IMR-90 (cell line): ENCODE data around the gene RBFOX2. TPM values are rescaled to one million over a fixed set of nuclear protein-coding genes. Genes with fewer than 3 reads are reported as not detected.
"Not testable (repeated sequence)": the region's sequence is repeated elsewhere in the genome, so short reads cannot be mapped to it uniquely, and the experiment has no call there.

ENCODE experiments used
- ATAC-seq: fragments of 200-7000 bp; cut with Tn5 transposase; 2 replicates; pipeline ENCODE4 v1.9.1; 2020; ENCODE audit warnings: low read depth, mild to moderate bottlenecking, moderate library complexity
- BruUV-seq: library from RNA; stranded (reverse); fragments of 400-500 nt; replicated peaks from 2 replicates; lab custom pipeline; 2021; lab: Mats Ljungman, UMichigan
- CTCF ChIA-PET: fragments of 300-600 bp; formaldehyde crosslinking; extraction: SDS; loops from one replicate; lab custom pipeline; 2021; ENCODE audit warnings: antibody characterized with exemption; lab: Yijun Ruan, JAX
- POLR2A ChIA-PET: fragments of 300-600 bp; sonication (Branson Sonifier 250); formaldehyde crosslinking; loops from one replicate; lab custom pipeline; 2022; ENCODE audit warnings: antibody characterized with exemption; ENCODE audit not compliant: unreplicated experiment; lab: Charles Lee
- DNase-seq: peaks from one replicate; pipeline ENCODE4 v3.0.0; 2013
- H2AFZ ChIP-seq: replicated peaks from 2 replicates; pipeline ENCODE3; 2013; ENCODE audit warnings: low read length, mild to moderate bottlenecking; ENCODE audit not compliant: poor library complexity
- H2AK5ac ChIP-seq: 2 replicates; pipeline ENCODE4 v1.6.1; 2013; ENCODE audit warnings: low read depth, low read length, inconsistent platforms
- H2AK9ac ChIP-seq: replicated peaks from 2 replicates; pipeline ENCODE3; 2013; ENCODE audit warnings: mild to moderate bottlenecking, low read depth, low read length, moderate library complexity; ENCODE audit not compliant: poor library complexity
- H2BK120ac ChIP-seq: 2 replicates; pipeline ENCODE4 v1.6.1; 2013; ENCODE audit warnings: low read depth, low read length, inconsistent platforms
- H2BK15ac ChIP-seq: 3 replicates; pipeline ENCODE4 v1.6.1; 2013; ENCODE audit warnings: low read depth, low read length, inconsistent platforms
- H2BK20ac ChIP-seq: 2 replicates; pipeline ENCODE4 v1.6.1; 2013; ENCODE audit warnings: low read depth, mild to moderate bottlenecking, inconsistent platforms, low read length, moderate library complexity
- H2BK5ac ChIP-seq: 2 replicates; pipeline ENCODE4 v1.6.1; 2013; ENCODE audit warnings: mild to moderate bottlenecking, low read depth, low read length, inconsistent platforms; ENCODE audit not compliant: poor library complexity, severe bottlenecking
- H3K14ac ChIP-seq: replicated peaks from 2 replicates; pipeline ENCODE4 v1.6.1; 2013; ENCODE audit warnings: low read depth, low read length, inconsistent platforms
- H3K18ac ChIP-seq: 2 replicates; pipeline ENCODE4 v1.6.1; 2013; ENCODE audit warnings: low read depth, low read length, control low read depth
- H3K23ac ChIP-seq: 2 replicates; pipeline ENCODE4 v1.6.1; 2013; ENCODE audit warnings: low read depth, low read length, inconsistent platforms
- H3K27ac ChIP-seq: 2 replicates; pipeline ENCODE4 v1.5.1; 2013; ENCODE audit warnings: mild to moderate bottlenecking, control low read depth, low read length; ENCODE audit not compliant: insufficient read depth
- H3K27me3 ChIP-seq: 2 replicates; pipeline ENCODE4 v1.6.1; 2013; ENCODE audit warnings: low read length; ENCODE audit not compliant: control insufficient read depth, insufficient read depth
- H3K36me3 ChIP-seq: 2 replicates; pipeline ENCODE4 v1.6.1; 2013; ENCODE audit warnings: low read length, mixed read lengths; ENCODE audit not compliant: control insufficient read depth, insufficient read depth
- H3K4ac ChIP-seq: 2 replicates; pipeline ENCODE4 v1.6.1; 2013; ENCODE audit warnings: low read depth, low read length, inconsistent platforms
- H3K4me1 ChIP-seq: 2 replicates; pipeline ENCODE4 v1.6.1; 2013; ENCODE audit warnings: low read length, mixed read lengths; ENCODE audit not compliant: control insufficient read depth, insufficient read depth
- H3K4me2 ChIP-seq: 2 replicates; pipeline ENCODE4 v1.6.1; 2013; ENCODE audit warnings: low read depth, mild to moderate bottlenecking, control low read depth, low read length, moderate library complexity
- H3K4me3 ChIP-seq: 2 replicates; pipeline ENCODE4 v1.5.1; 2013; ENCODE audit warnings: low read depth, mild to moderate bottlenecking, control low read depth, low read length, moderate library complexity; ENCODE audit not compliant: insufficient read depth
- H3K56ac ChIP-seq: 2 replicates; pipeline ENCODE4 v1.6.1; 2013; ENCODE audit warnings: low read length, inconsistent platforms; ENCODE audit not compliant: insufficient read depth; ENCODE audit errors: extremely low read depth
- H3K79me1 ChIP-seq, 2 experiments: 2 replicates each; pipeline ENCODE4 v1.6.1; 2013; ENCODE audit warnings: low read length in 2 of 2, inconsistent platforms in 1 of 2, low read depth in 1 of 2
- H3K9ac ChIP-seq: 2 replicates; pipeline ENCODE4 v1.6.1; 2013; ENCODE audit warnings: low read depth, low read length, control low read depth
- H3K9me1 ChIP-seq: 2 replicates; pipeline ENCODE4 v1.6.1; 2013; ENCODE audit warnings: low read length, inconsistent platforms; ENCODE audit not compliant: insufficient read depth
- H3K9me3 ChIP-seq: 2 replicates; pipeline ENCODE4 v1.6.1; 2013; ENCODE audit warnings: low read length; ENCODE audit not compliant: control insufficient read depth, insufficient read depth
- H4K20me1 ChIP-seq: 2 replicates; pipeline ENCODE4 v1.6.1; 2013; ENCODE audit warnings: low read length, inconsistent platforms; ENCODE audit not compliant: insufficient read depth
- H4K5ac ChIP-seq: 2 replicates; pipeline ENCODE4 v1.6.1; 2013; ENCODE audit warnings: mild to moderate bottlenecking, low read depth, low read length, control low read depth
- H4K8ac ChIP-seq, 2 experiments: 2 replicates each; pipeline ENCODE4 v1.6.1; 2013; ENCODE audit warnings: low read depth in 2 of 2, low read length in 2 of 2, control low read depth in 1 of 2, inconsistent platforms in 1 of 2
- H4K91ac ChIP-seq: 2 replicates; pipeline ENCODE4 v1.6.1; 2013; ENCODE audit warnings: low read depth, low read length, inconsistent platforms; ENCODE audit not compliant: insufficient read depth
- WGBS, 2 experiments: methylation state at CpG; one replicate each; pipeline versions ENCODE4 v1.1.5 to v1.1.7; 2013; ENCODE audit warnings: missing lambda C conversion rate in 2 of 2; ENCODE audit not compliant: insufficient read length in 1 of 2; ENCODE audit errors: extremely low coverage in 2 of 2; 5-methylcytosine and 5-hydroxymethylcytosine counted together
- dilution Hi-C: fragments of 300-500 bp; cut with HindIII; formaldehyde crosslinking; loops from one replicate; pipeline ENCODE4 v1.14.3; 2018; ENCODE audit warnings: low sequenced_read_pairs; ENCODE audit not compliant: unreplicated experiment
- in situ Hi-C: fragments of 300-500 bp; cut with MboI; formaldehyde crosslinking; loops from 3 replicates; pipeline ENCODE4 v1.14.3; 2019; ENCODE audit warnings: low sequenced_read_pairs, inconsistent platforms, mixed read lengths
- intact Hi-C: fragments of 100-400 bp; cut with micrococcal nuclease; formaldehyde crosslinking; loops from 2 replicates; pipeline ENCODE4 v1.10.0; 2022
- polyA plus RNA-seq, 3 experiments: library from polyadenylated mRNA; depleted of rRNA; stranded (reverse); fragments of >200 nt; gene quantifications; 2 replicates each; pipeline ENCODE4 v1.2.3, GENCODE V29; 2012; ENCODE audit warnings: low replicate concordance in 1 of 3
- total RNA-seq: library from RNA; depleted of rRNA; stranded (reverse); fragments of >200 nt; gene quantifications from 2 replicates; pipeline ENCODE4 v1.2.3, GENCODE V29; 2012

RBFOX2 gene
- total and polyA plus RNA-seq, 2 of the 4 experiments (the other 2 are of a cell fraction) = 146 to 178 TPM

DNA sequence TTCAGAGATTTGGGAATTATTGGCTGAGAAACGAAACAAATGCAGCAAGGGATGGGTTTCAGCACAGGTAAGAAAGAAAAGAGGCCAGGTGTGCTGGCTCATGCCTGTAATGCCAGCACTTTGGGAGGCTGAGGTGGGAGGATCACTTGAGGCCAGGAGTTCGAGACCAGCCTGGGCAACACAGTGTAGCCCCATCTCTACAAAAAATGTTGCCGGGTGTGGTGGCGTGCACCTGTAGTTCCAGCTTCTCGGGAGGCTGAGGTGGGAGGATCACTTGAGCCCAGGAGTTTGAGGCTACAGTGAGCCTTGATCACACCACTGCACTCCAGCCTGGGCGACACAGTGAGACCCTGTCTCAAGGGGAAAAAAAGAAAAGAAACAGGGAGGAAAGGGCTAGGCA, 290.7 kb downstream of the RBFOX2 start:
- H2BK20ac ChIP-seq, H3K9ac ChIP-seq, POLR2A ChIA-PET, BruUV-seq, DNase-seq, H2BK120ac ChIP-seq, H3K18ac ChIP-seq, H3K4me1 ChIP-seq, H2AFZ ChIP-seq, H3K4me3 ChIP-seq, ATAC-seq, H2AK9ac ChIP-seq, H3K4me2 ChIP-seq, H3K4ac ChIP-seq, H3K14ac ChIP-seq, H4K91ac ChIP-seq, H3K23ac ChIP-seq, H2BK15ac ChIP-seq, CTCF ChIA-PET, H3K9me3 ChIP-seq, H3K27me3 ChIP-seq, H4K8ac ChIP-seq, dilution Hi-C loops, H3K56ac ChIP-seq, H3K27ac ChIP-seq, H2AK5ac ChIP-seq, in situ Hi-C loops, H4K20me1 ChIP-seq, H2BK5ac ChIP-seq, H4K5ac ChIP-seq: not testable (repeated sequence)
- Histone ChIP-seq H3K79me1 (peaks cover 13 to 30% of the 10 kb centered on the region in 2 experiments; a peak in 3 of 4 replicates), H3K36me3 (peaks cover 33% of the 10 kb centered on the region), H3K9me1 (peaks cover 20% of the 10 kb centered on the region)
- intact Hi-C loops = loop anchor here (2.0 to 5.0 kb wide), 2 partner anchors 53 to 386 kb away; no protein-coding TSS in a partner anchor
- WGBS, 2 experiments = 100% methylated on average over 1 of the region's 6 CpGs
